ENCODE results near the gene JMJD7.
A peak's percentile ranks its signal among the peaks of the same experiment; 100 is the strongest.

JMJD7 gene

DNA sequence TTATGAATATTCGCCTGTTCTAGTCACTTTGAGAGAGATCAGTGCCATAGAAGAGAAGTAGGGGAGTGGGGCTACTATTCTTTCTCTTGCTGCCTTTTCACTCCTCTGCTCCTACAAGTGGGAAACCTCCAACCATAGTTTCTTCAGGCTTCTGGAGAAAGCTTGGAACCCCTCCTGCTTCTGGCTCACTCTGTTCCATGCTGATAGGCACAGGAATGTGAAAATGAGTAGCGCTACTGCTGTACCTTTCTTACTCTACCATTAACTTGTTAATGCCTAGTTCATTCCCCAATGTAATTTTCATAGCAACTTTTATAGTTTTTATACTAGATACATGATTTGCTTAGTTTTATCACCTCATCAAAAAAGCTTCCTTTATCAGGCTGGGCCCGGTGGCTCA is 26.7 kb upstream of the JMJD7 start:
- no peak for DNase-seq (ENCODE audit: low read depth, low spot score)

DNA sequence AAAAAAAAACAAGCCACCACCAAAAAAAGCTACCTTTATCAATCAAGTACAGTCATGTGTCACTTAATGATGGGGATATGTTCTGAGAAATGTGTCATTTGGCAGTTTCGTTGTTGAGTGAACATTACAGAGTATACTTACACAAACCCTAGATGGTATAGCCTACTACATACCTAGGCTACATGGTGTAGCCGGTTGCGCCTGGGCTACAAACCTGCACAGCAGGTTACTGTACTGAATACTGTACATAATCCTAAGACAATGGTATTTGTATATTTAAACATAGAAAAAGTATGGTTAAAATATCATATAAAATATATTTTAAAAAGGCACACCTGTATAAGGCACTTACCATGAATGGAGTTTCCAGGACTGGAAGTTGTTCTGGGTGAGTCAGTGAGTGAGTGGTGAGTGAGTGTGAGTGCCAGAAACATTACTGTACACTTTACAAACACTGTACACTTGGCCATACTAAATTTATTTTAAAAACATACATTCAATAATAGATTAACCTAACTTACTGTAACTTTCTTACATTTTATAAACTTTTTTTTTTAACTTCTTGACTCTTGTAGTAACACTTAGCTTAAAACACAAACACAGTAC is 25.9 kb upstream of the JMJD7 start:
- no peak for DNase-seq (ENCODE audit: low read depth, low spot score)

DNA sequence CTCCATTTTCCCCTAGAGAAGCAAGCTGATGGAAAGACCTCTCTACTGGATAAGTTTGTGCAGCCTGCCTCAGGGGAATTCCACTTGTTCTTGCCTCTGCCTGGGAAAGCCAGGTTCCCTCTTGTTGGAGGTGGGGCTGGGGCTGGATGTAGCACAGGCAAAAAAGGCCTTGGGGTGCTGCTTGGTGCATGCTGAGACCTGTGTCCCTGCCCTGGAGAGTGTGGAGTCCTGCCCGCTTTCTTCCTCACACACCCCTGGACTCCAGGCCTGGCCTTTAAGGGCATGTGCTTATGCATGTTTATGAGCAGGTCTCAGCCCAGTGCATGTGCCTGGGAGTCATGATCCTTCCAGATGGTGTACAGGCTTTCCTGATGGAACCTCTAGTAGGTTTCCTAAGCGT is 23.5 kb upstream of the JMJD7 start:
- no peak for DNase-seq (ENCODE audit: low read depth, low spot score)

DNA sequence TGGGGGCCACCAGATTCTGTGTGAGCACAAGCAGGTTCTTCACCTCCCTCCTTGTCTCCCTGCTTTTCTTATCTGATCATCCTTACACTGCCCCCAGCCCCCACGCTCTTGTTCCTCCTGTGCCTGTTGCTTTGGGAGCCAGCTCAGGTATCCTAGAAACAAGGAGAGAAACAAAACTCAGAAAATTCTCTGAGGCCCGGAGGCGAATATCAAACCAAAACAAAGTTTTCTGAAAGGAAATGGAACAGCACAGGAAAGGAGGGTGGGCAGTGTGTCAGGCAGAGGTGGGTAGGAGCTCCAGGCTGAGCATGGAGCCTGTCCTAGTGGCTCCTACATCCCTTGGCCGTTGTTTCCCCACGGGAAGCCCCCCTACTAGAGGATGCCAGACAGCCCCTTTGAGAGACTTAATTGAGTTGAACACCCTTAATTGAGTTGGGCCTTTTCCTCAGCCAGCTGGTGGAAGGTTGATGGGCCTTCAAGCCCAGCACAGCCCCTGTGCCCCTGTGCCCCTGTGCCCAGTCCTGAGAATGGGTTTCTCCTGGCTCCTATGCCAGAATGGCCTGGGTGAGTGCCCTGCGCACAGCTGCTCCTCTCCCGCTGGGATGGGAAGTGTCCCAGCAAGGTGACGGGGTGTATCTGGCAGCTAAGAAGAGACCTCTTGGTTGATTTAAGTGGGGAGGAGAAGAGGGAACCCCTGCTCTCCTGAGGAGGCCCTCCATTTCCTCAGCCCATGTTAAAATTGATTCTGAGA is 22.8 kb upstream of the JMJD7 start:
- DNase-seq (ENCODE audit: low read depth, low spot score), result no peak

DNA sequence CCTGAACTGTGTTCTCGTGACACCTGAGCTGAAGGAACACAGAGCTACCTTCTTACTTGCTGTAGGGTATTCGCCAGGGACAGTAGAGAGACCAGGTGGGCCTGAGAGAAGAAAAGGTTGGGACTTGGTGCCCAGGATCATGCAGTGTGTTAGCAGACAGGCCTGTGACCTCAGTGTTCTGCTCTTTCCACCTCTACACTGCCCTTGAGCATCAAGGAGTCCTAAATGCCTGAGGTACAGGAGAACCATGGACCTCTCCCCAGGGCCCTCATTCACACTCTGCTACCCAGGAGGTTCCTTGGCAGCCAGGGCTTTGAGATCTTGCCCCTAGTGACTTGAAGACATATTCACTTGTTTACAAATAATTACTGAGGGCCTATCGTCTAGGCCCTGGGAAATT is 22.2 kb upstream of the JMJD7 start:
- no peak for DNase-seq (ENCODE audit: low read depth, low spot score)

DNA sequence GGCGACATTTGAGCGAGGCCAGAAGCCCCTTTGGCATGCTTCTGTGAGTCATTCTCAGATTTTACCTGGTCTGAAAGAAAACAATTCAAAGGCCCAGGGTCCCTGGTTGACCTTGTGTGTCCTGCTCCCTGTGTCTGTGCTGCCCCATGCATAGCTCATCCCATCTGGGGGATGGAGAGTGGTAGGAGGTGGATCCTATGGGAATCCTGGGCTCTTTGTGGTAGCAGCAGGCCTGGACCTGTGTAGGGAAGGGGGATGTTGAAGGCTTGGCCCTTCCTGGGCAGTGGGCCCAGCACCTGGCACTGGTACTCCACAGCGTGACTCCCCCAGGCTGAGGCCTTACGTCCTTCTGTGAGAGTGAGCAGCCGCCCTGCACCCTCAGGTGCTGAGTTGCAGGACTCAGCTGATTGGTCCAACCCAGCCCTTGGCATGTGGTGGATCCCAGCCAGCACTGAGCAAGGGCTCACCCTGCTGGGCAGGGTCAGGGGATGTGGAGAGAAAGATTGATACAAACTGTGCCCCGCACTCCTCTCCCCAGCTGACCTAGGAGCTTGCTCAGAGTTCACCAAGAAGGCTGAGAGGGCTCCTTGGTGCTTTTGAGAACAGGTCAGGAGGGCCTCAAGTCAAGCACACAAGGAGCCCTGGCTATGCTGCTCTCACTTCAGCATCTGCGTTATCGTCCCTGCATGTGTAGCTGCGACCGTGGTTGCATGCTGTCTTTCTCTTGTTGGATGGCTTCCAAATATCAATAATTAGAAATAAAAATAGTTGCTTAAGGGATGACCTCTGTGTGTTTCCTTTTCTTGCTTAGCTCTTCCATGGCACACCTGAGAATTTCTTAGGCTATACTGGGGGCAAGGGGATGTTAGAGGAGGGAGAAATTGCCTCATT is 21.4 kb upstream of the JMJD7 start:
- DNase-seq (ENCODE audit: low read depth, low spot score), result peak; percentile 42

DNA sequence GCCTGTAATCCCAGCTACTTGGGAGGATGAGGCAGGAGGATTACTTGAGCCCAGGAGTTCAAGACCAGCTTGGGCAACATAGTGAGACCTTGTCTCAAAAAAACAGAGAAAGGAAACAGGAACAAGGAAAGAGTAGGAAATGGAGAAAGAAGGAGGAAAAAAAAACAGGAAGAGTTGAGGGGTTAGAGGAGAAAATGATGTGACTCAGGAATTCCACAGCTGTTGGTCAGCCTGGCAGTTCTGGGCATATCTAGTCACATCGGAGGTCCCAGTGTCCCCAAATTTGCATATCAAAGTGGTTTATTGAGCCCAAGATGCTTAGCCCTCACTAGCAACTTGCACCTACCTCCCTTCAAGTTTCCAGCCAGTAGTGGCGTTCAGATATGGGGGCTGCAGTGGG is 18.8 kb upstream of the JMJD7 start:
- no peak for DNase-seq (ENCODE audit: low read depth, low spot score)

DNA sequence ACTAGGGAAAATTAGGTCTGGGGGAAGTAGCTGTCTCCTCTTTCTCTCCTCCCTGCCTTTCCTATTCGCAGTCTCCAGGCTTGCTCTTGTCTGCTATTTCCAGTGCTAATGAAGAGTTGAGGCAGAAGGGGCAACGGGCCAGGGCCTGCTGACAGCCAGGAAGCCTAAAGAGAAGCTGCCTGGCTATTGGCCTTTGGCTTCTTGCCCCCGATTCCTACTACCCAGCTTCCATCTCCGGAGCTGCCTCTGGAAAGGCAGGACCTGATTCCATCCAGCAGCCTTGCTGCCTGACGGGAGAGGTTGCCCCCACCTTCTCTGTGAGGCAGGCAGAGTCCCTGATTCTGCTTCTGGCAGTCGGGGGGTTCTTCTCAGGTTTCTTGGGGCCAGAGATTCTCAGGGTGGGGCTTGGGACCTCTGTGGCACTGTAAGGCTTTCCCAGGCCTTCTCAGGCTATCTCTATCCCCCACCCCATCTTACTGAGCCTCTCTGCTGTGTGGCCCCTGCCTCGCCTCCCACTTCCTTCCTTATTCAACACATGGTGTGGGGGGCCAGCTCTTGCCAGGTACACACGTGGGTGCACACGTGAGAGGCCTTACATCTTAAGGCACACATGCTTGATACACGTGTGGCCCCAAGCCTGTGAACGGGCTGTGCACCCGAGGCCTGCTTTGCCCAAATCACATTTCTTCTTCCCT is 18.2 kb upstream of the JMJD7 start:
- no peak for DNase-seq (ENCODE audit: low read depth, low spot score)

DNA sequence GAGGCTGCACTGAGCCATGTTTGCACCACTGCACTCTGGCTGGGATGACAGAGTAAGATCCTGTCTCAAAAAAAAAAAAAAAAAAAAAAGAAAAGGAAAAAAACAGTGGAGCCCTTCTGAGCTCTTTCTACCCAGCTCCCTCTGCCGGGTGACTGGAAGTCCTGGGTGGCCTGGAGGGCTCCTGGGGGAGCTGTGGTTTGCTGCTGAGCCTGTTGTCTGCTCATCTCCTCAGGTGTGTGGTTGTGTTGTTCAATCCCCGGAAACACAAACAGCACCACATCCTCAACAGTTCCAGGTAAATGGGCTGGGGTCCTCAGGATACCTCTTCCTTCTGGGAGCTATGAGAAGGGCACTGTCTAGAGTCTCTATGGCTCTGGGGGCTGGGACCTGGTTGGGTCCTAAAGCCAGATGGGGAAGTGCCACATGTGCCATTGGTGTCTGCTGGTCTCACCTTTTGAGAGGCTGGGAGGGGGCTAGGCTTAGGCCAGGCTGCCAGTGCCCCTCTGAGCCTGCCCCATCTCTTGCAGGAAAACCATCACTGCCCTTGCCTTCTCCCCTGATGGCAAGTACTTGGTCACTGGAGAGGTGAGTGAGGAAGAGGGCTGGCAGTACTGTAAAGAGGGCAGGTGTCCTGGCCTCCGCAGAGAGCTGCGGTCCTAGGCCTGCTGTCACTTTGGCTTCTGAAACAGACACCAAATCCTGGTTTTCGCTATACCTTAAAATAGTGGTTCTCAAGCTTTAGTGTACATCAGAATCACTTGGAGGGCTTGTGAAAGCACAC is 17.1 kb upstream of the JMJD7 start:
- no peak for DNase-seq (ENCODE audit: low read depth, low spot score)

DNA sequence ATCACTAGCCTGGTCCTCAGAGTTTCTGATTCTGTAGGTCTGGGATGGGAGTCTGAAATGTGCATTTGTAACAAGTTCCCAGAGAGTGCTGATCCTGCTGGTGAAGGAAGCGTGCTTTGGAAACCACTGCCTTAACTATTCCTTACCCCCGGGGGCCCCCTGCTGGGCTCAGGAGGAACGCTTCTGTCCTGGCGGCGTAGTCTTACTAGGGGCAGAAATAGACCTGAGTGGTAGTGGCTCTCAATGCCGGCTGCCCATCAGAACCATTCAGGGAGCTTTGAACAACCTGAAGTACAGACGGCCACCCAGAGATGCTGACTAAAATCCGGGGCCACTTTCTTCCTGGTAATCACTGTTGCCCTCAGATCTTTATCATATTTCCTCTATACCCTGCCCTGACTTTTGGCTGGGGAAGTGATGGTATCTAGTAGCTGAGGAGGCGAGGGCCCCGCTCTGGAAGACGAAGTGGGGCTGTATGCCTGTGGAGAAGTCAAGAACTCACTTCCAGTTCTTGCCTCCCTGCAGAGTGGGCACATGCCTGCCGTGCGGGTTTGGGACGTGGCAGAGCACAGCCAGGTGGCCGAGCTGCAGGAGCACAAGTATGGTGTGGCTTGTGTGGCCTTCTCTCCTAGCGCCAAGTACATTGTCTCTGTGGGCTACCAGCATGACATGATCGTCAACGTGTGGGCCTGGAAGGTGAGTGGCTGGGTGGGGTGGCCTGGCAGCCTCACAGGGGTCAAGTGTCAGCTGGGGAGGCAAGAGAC is 16.3 kb upstream of the JMJD7 start:
- peak; percentile 90 for DNase-seq (ENCODE audit: low read depth, low spot score)

DNA sequence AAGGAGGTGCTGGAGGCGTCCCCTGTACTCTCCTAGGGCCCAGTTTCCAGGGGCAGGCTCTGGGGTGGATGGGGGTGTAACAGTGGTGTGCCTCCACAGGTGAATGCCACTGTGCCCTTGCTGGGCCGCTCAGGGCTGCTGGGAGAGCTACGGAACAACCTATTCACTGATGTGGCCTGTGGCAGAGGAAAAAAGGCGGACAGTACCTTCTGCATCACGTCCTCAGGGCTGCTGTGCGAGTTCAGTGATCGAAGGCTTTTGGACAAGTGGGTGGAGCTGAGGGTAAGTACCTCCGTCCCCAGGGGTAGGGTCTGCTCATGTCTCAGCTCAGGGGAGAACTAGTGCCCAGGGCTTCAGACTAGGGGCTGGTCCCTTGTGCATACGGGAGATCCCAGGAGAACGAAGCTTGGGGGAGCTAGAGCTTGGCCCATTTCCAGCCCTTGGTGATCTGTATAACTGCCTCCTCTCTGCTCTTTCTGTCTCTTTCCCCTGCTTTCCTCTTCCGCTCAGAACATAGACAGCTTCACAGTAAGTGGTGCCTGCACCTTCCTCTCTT is 15.0 kb upstream of the JMJD7 start:
- no peak for DNase-seq (ENCODE audit: low read depth, low spot score)

DNA sequence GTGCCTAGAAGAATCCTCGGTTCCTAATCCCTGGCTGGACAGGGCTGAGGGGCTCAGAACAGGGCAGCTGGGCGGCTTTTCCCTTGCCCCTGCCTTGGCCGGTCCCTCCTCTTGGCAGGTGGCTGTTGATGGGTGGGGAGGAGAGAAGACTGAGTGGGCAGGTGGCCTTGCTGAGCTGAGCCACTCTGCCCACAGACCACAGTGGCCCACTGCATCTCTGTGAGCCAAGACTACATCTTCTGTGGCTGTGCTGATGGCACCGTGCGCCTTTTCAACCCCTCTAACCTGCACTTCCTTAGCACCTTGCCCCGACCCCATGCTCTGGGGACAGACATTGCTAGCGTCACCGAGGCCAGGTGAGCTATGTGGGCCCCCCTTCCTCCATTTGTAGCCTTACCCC is 14.5 kb upstream of the JMJD7 start:
- no peak for DNase-seq (ENCODE audit: low read depth, low spot score)

DNA sequence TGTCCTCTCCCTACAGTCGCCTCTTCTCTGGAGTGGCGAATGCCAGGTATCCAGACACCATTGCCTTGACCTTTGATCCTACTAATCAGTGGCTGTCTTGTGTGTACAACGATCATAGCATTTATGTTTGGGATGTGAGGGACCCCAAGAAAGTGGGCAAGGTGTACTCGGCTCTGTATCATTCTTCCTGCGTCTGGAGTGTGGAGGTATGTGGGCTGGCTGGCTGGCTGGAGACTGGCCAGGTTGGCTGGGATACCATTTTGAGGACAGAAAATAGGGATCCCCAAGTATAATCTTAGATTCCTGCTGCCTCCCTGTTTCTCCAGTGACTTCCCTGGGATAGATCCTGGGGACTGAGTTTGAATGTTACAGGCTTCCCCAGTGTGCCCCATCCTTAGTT is 13.4 kb upstream of the JMJD7 start:
- DNase-seq (ENCODE audit: low read depth, low spot score), result no peak

DNA sequence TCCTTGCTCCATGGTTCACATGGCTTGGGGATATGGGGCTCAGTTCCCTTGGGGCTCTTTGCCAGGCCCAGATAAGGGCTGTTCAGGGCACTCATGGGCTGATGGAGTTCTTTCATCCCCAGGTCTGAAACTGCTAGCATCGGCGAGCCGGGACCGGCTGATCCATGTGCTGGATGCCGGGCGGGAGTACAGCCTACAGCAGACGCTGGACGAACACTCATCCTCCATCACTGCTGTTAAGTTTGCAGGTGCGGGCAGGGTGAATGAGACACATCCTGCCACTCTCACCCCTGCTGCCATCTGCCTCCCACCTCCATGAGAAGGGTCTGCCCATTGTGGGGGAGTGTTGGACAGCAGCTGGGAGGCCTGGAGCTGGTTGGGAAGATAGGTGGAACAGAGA is 11.1 kb upstream of the JMJD7 start:
- no peak for DNase-seq (ENCODE audit: low read depth, low spot score)

DNA sequence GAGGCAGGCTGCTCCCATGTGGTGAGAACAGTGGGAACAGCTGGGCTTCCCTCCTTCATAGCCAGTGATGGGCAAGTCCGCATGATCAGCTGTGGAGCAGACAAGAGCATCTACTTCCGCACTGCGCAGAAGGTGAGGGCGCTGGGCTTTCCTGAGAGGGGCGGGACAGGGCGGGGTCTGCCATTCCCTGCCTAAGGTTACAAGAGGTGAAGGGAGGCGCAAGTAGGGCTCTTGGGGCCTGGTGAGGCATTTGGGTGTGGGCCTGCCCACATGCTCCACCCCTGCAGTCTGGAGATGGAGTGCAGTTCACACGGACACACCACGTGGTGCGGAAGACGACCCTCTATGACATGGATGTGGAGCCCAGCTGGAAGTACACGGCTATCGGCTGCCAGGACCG is 10.6 kb upstream of the JMJD7 start:
- DNase-seq (ENCODE audit: low read depth, low spot score), result no peak

DNA sequence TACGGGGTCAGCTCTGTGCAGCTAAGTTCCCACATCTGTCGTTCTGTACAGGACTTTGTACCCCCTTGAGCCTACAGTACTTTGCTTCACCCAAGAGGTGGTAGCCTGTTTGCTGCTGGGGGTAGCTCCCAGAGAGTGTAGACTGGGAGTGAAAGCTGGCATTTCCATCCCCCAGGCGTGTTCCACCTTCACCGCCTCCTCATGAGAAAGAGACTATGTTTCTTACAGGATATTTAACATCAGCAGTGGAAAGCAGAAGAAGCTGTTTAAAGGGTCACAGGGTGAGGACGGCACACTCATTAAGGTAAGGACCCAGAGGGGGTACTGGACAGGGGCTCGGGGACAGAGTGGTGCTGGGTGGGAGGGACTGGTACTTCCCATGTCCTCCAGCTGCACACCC is 10.1 kb upstream of the JMJD7 start:
- DNase-seq (ENCODE audit: low read depth, low spot score), result no peak

DNA sequence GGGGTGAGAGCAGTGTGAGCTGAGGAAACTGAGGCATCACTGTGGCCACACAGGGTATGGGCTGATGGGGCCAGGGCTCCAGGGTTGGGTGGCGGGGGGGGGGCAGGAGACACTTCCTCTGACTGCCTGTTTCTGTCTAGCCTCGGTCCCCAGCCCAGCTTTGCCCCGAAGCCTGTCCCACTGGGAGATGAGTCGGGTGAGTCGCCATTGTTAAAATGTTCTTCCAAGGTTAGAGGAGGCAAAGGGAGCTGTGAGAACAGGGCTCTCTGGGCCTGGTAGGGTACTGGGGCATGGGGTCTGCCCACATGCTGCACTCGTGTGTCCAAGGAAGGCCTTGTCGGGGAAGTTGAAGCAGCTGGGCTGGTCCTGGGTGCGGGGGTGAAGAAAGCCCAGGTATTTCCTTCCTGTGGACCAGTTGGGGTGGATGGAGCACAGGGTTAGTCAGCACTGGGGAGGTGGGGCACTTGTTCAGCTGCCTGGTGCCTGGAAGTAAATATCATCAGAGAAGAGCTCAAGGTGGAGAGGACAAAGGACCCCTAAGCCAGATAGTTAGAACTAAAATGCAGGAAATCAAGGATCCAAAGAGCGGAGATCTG is 8.3 kb upstream of the JMJD7 start:
- DNase-seq (ENCODE audit: low read depth, low spot score), result no peak

DNA sequence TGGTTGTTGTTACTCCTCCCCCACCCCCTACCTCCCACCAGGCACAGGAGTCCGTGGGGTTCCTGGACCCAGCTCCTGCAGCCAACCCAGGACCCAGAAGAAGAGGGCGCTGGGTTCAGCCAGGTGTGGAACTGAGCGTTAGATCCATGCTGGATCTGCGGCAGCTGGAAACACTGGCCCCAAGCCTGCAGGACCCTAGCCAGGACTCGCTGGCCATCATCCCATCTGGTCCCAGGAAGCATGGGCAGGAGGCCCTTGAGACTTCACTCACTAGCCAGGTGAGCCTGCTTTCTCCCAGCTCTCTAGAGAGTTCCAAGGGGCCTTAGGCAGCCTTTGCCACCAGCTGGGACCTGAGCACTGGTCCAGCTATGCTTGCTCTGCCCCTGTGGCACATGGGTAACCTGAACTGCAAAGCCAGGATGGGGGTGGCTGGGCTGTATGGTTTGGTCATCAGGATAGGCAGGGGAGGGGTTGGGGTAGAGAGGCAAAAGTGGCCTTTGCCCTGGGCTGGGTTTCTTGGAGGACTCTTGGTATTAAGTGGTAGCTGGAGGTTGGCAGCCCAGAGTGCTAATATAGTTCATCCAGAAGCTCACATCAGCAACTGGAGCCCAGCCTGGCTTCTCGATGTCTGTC is 7.0 kb upstream of the JMJD7 start:
- no peak for DNase-seq (ENCODE audit: low read depth, low spot score)

DNA sequence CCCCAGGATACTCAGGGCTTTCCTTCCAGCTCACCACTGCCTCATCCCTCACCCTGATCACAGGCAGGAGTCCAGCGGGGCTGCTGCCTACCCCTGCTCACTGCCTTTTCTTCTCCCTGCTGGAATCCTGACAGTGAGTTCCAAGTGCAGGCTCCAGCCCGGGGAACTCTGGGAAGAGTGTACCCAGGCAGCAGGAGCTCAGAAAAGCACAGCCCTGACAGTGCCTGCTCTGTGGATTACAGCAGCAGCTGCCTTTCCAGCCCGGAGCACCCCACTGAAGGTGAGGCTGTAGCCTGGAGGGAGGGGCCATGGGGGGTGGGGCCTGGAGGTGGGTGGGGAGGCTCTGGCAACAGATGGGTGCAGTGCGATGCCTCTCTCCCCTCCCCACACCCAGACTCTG is 6.1 kb upstream of the JMJD7 start:
- DNase-seq (ENCODE audit: low read depth, low spot score), result no peak

All from astrocyte of the hippocampus (primary cell).